Measurements from ENCODE around the gene GPR6.

Gene GPR6

GRCh38 chr6:109978174-109979032, at the start of gene GPR6:
Gene GPR6, plus strand, starts transcription at chr6:109978311. Its CDS starts 802 bp downstream, at chr6:109979113.
- CTCF ChIA-PET = no interaction called here
- TF ChIP-seq ZNF384 (IDR thresholded peaks at IDR 0.05) = no peak
- peak; percentile 69 for TF ChIP-seq PKNOX1 (IDR thresholded peaks at IDR 0.05)
- DNase-seq (ENCODE audit: extremely low spot score) = peak; percentile 74
- POLR2A ChIA-PET = no interaction called here

- ChIA-PET POLR2A (no interaction called here), CTCF (no interaction called here)
- TF ChIP-seq HDGF (IDR thresholded peaks at IDR 0.05; ENCODE audit: borderline replicate concordance) = no peak
- no peak for TF ChIP-seq ELF4 (IDR thresholded peaks at IDR 0.05)
- TF ChIP-seq FOXK2 (IDR thresholded peaks at IDR 0.05) = no peak
- TF ChIP-seq BHLHE40 (IDR thresholded peaks at IDR 0.05; ENCODE audit: borderline replicate concordance) = no peak
- TF ChIP-seq L3MBTL2 (conservative IDR thresholded peaks at IDR 0.05) = no peak
- no peak for TF ChIP-seq ZNF384 (IDR thresholded peaks at IDR 0.05)
- TF ChIP-seq CTBP1 (IDR thresholded peaks at IDR 0.05; ENCODE audit: borderline replicate concordance) = no peak
- no peak for DNase-seq (ENCODE audit: extremely low spot score)
Observed at GRCh38 chr6:109934293-109934692, 43.8 kb upstream of the GPR6 start.

- DNase-seq (ENCODE audit: extremely low spot score) = no peak
- POLR2A ChIA-PET = no interaction called here
- no peak for TF ChIP-seq L3MBTL2 (conservative IDR thresholded peaks at IDR 0.05)
- TF ChIP-seq ELF4 (IDR thresholded peaks at IDR 0.05) = no peak
- no peak for TF ChIP-seq ZNF384 (IDR thresholded peaks at IDR 0.05)
- no peak for TF ChIP-seq FOXA1 (IDR thresholded peaks at IDR 0.05)
- TF ChIP-seq SUZ12 (IDR thresholded peaks at IDR 0.05) = no peak
- no peak for TF ChIP-seq HDGF (IDR thresholded peaks at IDR 0.05; ENCODE audit: borderline replicate concordance)
- no peak for TF ChIP-seq TARDBP (IDR thresholded peaks at IDR 0.05)
- TF ChIP-seq ARNT (IDR thresholded peaks at IDR 0.05) = no peak
- TF ChIP-seq FOXK2 (IDR thresholded peaks at IDR 0.05) = no peak
- no peak for TF ChIP-seq SP1 (IDR thresholded peaks at IDR 0.05)
- CTCF ChIA-PET = no interaction called here
Observed at GRCh38 chr6:109939654-109940053, 38.5 kb upstream of the GPR6 start.

GRCh38 chr6:109944448-109944847, 33.7 kb upstream of the GPR6 start:
- TF ChIP-seq ARNT (IDR thresholded peaks at IDR 0.05) (no peak), FOXM1 (IDR thresholded peaks at IDR 0.05; ENCODE audit: borderline replicate concordance) (no peak), ELF4 (IDR thresholded peaks at IDR 0.05) (no peak), PKNOX1 (IDR thresholded peaks at IDR 0.05) (no peak), TARDBP (IDR thresholded peaks at IDR 0.05) (no peak), HDGF (IDR thresholded peaks at IDR 0.05; ENCODE audit: borderline replicate concordance) (no peak), BHLHE40 (IDR thresholded peaks at IDR 0.05; ENCODE audit: borderline replicate concordance) (no peak), LEF1 (IDR thresholded peaks at IDR 0.05; ENCODE audit: borderline replicate concordance) (no peak), FOXA1 (IDR thresholded peaks at IDR 0.05) (no peak), SUZ12 (IDR thresholded peaks at IDR 0.05) (no peak), FOXK2 (IDR thresholded peaks at IDR 0.05) (no peak), ZNF384 (IDR thresholded peaks at IDR 0.05) (no peak), SP1 (IDR thresholded peaks at IDR 0.05) (no peak), L3MBTL2 (conservative IDR thresholded peaks at IDR 0.05) (no peak), NFRKB (IDR thresholded peaks at IDR 0.05) (no peak), CTBP1 (IDR thresholded peaks at IDR 0.05; ENCODE audit: borderline replicate concordance) (no peak)
- ChIA-PET CTCF (no interaction called here), POLR2A (no interaction called here)
- no peak for DNase-seq (ENCODE audit: extremely low spot score)

GRCh38 chr6:109945091-109945490, 33.0 kb upstream of the GPR6 start:
- no peak for TF ChIP-seq LEF1 (IDR thresholded peaks at IDR 0.05; ENCODE audit: borderline replicate concordance)
- no peak for TF ChIP-seq BHLHE40 (IDR thresholded peaks at IDR 0.05; ENCODE audit: borderline replicate concordance)
- DNase-seq (ENCODE audit: extremely low spot score) = no peak
- CTCF ChIA-PET = no interaction called here
- POLR2A ChIA-PET = no interaction called here

GRCh38 chr6:109946979-109947378, 31.1 kb upstream of the GPR6 start:
- TF ChIP-seq SP1 (IDR thresholded peaks at IDR 0.05) (no peak), SUZ12 (IDR thresholded peaks at IDR 0.05) (no peak), BHLHE40 (IDR thresholded peaks at IDR 0.05; ENCODE audit: borderline replicate concordance) (no peak), ZNF384 (IDR thresholded peaks at IDR 0.05) (no peak), HDGF (IDR thresholded peaks at IDR 0.05; ENCODE audit: borderline replicate concordance) (no peak), TARDBP (IDR thresholded peaks at IDR 0.05) (no peak), FOXM1 (IDR thresholded peaks at IDR 0.05; ENCODE audit: borderline replicate concordance) (no peak), L3MBTL2 (conservative IDR thresholded peaks at IDR 0.05) (no peak), FOXA1 (IDR thresholded peaks at IDR 0.05) (no peak), PKNOX1 (IDR thresholded peaks at IDR 0.05) (no peak), NFRKB (IDR thresholded peaks at IDR 0.05) (no peak), LEF1 (IDR thresholded peaks at IDR 0.05; ENCODE audit: borderline replicate concordance) (no peak)
- no peak for DNase-seq (ENCODE audit: extremely low spot score)
- ChIA-PET POLR2A (no interaction called here), CTCF (no interaction called here)
